Thyroid gland (tissue), 4 donors: Measurements from ENCODE around the gene PLXDC2.

Experiments
- CTCF ChIP-seq, 6 experiments: fragments of 200-600 bp in 3 of 6; fragments of 450-650 bp in 3 of 6; sonication (generic) in 3 of 6; IDR thresholded peaks; one replicate each; pipeline ENCODE4 v1.5.1; 2016 to 2019; ENCODE audit warnings: antibody characterized with exemption in 6 of 6, mild to moderate bottlenecking in 2 of 6, inconsistent platforms in 1 of 6, moderate library complexity in 1 of 6
- POLR2A ChIP-seq, 2 donors: fragments of 450-650 bp; IDR thresholded peaks; one replicate each; pipeline ENCODE4 v1.6.1; 2017; ENCODE audit warnings: antibody characterized with exemption in 2 of 2, mild to moderate bottlenecking in 2 of 2, moderate library complexity in 1 of 2

- TF ChIP-seq POLR2A (IDR thresholded peaks at IDR 0.05) = no peak
- no peak for TF ChIP-seq CTCF (IDR thresholded peaks at IDR 0.05)
Observed at GRCh38 chr10:20157314-20157713, 341.1 kb downstream of the PLXDC2 start.
